GM21447 (cell line): ENCODE results near the gene AFAP1L1.

Experiments
- ATAC-seq: cut with Tn5 transposase; IDR thresholded peaks from one replicate; pipeline ENCODE4 v1.9.1; 2021; ENCODE audit not compliant: unreplicated experiment

Gene AFAP1L1

GRCh38 chr5:149310947-149311658 is 39.4 kb downstream of the AFAP1L1 start:
- ATAC-seq, result no peak

- ATAC-seq, result no peak
Observed at GRCh38 chr5:149313151-149313841, 41.6 kb downstream of the AFAP1L1 start.

GRCh38 chr5:149314571-149315111 is 43.0 kb downstream of the AFAP1L1 start:
- ATAC-seq, result no peak

GRCh38 chr5:149315753-149316152 is 44.1 kb downstream of the AFAP1L1 start:
- no peak for ATAC-seq

- no peak for ATAC-seq
Observed at GRCh38 chr5:149317281-149318048, 45.8 kb downstream of the AFAP1L1 start.

GRCh38 chr5:149319174-149319573 is 47.5 kb downstream of the AFAP1L1 start:
- no peak for ATAC-seq

- ATAC-seq, result no peak
Observed at GRCh38 chr5:149320791-149321330, 49.2 kb downstream of the AFAP1L1 start.

GRCh38 chr5:149322518-149322917 is 50.9 kb downstream of the AFAP1L1 start:
- ATAC-seq, result no peak

- ATAC-seq, result no peak
Observed at GRCh38 chr5:149323210-149323609, 51.6 kb downstream of the AFAP1L1 start.

GRCh38 chr5:149323621-149324205 is 52.1 kb downstream of the AFAP1L1 start:
- no peak for ATAC-seq

GRCh38 chr5:149324641-149325040 is 53.0 kb downstream of the AFAP1L1 start:
- ATAC-seq, result no peak

- no peak for ATAC-seq
Observed at GRCh38 chr5:149325166-149325735, 53.6 kb downstream of the AFAP1L1 start.

- ATAC-seq, result no peak
Observed at GRCh38 chr5:149325894-149326293, 54.2 kb downstream of the AFAP1L1 start.

GRCh38 chr5:149326611-149327010 is 55.0 kb downstream of the AFAP1L1 start:
- no peak for ATAC-seq

- ATAC-seq, result no peak
Observed at GRCh38 chr5:149328177-149328576, 56.5 kb downstream of the AFAP1L1 start.

GRCh38 chr5:149333711-149334443 is 62.2 kb downstream of the AFAP1L1 start:
- no peak for ATAC-seq

- no peak for ATAC-seq
Observed at GRCh38 chr5:149337736-149338135, 66.1 kb downstream of the AFAP1L1 start.

- ATAC-seq, result no peak
Observed at GRCh38 chr5:149338364-149338763, 66.7 kb downstream of the AFAP1L1 start.

- no peak for ATAC-seq
Observed at GRCh38 chr5:149340920-149341319, 69.3 kb downstream of the AFAP1L1 start.

- no peak for ATAC-seq
Observed at GRCh38 chr5:149341876-149342275, 70.2 kb downstream of the AFAP1L1 start.
